GM13976 (cell line): ENCODE data around the gene GDF2.

ENCODE experiments used
- DNase-seq: peaks from one replicate; pipeline ENCODE4 v3.0.0; 2012; ENCODE audit warnings: low spot score
- CTCF ChIP-seq: IDR thresholded peaks from 2 replicates; pipeline ENCODE4 v1.5.1; 2012; ENCODE audit warnings: borderline replicate concordance, mild to moderate bottlenecking; ENCODE audit not compliant: insufficient read depth; ENCODE audit errors: extremely low read depth, missing control alignments, control extremely low read depth
- in situ Hi-C: fragments of 300-500 bp; cut with MboI; formaldehyde crosslinking; loops from one replicate; pipeline ENCODE4 v1.12.0; 2022; ENCODE audit warnings: low sequenced_read_pairs, mixed read lengths, inconsistent platforms; ENCODE audit not compliant: unreplicated experiment

Gene GDF2

GRCh38 chr10:47354900-47355299, 32.6 kb downstream of the GDF2 start:
- no peak for TF ChIP-seq CTCF
- in situ Hi-C loops: no loop called here

GRCh38 chr10:47356708-47357107, 34.5 kb downstream of the GDF2 start:
- in situ Hi-C loops: no loop called here
- TF ChIP-seq CTCF: no peak
- no peak for DNase-seq

More at GRCh38 chr10:47354900-47355299, 32.6 kb downstream of the GDF2 start:
- DNase-seq: no peak

GRCh38 chr10:47357131-47357582, 34.9 kb downstream of the GDF2 start:
- in situ Hi-C loops: no loop called here
- no peak for DNase-seq
- no peak for TF ChIP-seq CTCF

GRCh38 chr10:47357911-47358310, 35.7 kb downstream of the GDF2 start:
- TF ChIP-seq CTCF: no peak
- in situ Hi-C loops: no loop called here
- no peak for DNase-seq

- no peak for DNase-seq
- in situ Hi-C loops: no loop called here
- TF ChIP-seq CTCF: no peak
Measured at GRCh38 chr10:47358457-47358856, 36.2 kb downstream of the GDF2 start.

GRCh38 chr10:47359101-47359500, 36.8 kb downstream of the GDF2 start:
- in situ Hi-C loops: no loop called here
- no peak for DNase-seq
- no peak for TF ChIP-seq CTCF
